Mesenchymal stem cell (in vitro differentiated cells and primary cell): ENCODE results near the gene OCIAD1.
A peak's percentile ranks its signal among the peaks of the same experiment; 100 is the strongest.
"Not testable (repeated sequence)": the region's sequence is repeated elsewhere in the genome, so short reads cannot be mapped to it uniquely, and the experiment has no call there.

Experiments used
- DNase-seq: peaks from one replicate; pipeline ENCODE4 v3.0.0-alpha.2; 2013
- H2AFZ ChIP-seq: one replicate; pipeline ENCODE4 v1.6.1; 2013; ENCODE audit warnings: low read depth, mild to moderate bottlenecking, control low read depth, inconsistent platforms, low read length, moderate library complexity
- H2AK5ac ChIP-seq: 2 replicates; pipeline ENCODE4 v1.6.1; 2013; ENCODE audit warnings: low read length, moderate library complexity, mild to moderate bottlenecking, inconsistent platforms; ENCODE audit not compliant: severe bottlenecking
- H2BK120ac ChIP-seq: one replicate; pipeline ENCODE4 v1.6.1; 2013; ENCODE audit warnings: low read depth, mild to moderate bottlenecking, inconsistent platforms, low read length, moderate library complexity
- H2BK12ac ChIP-seq, 2 experiments: one replicate each; pipeline ENCODE4 v1.6.1; 2013; ENCODE audit warnings: inconsistent platforms in 2 of 2, low read length in 2 of 2, mild to moderate bottlenecking in 2 of 2, moderate library complexity in 2 of 2, control low read depth in 1 of 2
- H2BK15ac ChIP-seq: one replicate; pipeline ENCODE4 v1.6.1; 2013; ENCODE audit warnings: mild to moderate bottlenecking, low read depth, inconsistent platforms; ENCODE audit not compliant: poor library complexity, severe bottlenecking
- H2BK5ac ChIP-seq: 2 replicates; pipeline ENCODE4 v1.6.1; 2013; ENCODE audit warnings: low read depth, mild to moderate bottlenecking, low read length, control low read depth, inconsistent platforms; ENCODE audit not compliant: poor library complexity, severe bottlenecking
- H3K14ac ChIP-seq, 2 experiments: one replicate each; pipeline ENCODE4 v1.6.1; 2013; ENCODE audit warnings: inconsistent platforms in 2 of 2, low read length in 2 of 2, control low read depth in 1 of 2, mild to moderate bottlenecking in 1 of 2, moderate library complexity in 1 of 2
- H3K18ac ChIP-seq, 2 experiments: one replicate each; pipeline ENCODE4 v1.6.1; 2013; ENCODE audit warnings: inconsistent platforms in 2 of 2, low read length in 2 of 2, control low read depth in 1 of 2, low read depth in 1 of 2, mild to moderate bottlenecking in 1 of 2
- H3K23ac ChIP-seq, 2 experiments: one replicate each; pipeline ENCODE4 v1.6.1; 2013; ENCODE audit warnings: inconsistent platforms in 2 of 2, low read length in 2 of 2, mild to moderate bottlenecking in 2 of 2, moderate library complexity in 2 of 2, control low read depth in 1 of 2
- H3K27ac ChIP-seq: 2 replicates; pipeline ENCODE4 v1.5.1; 2013; ENCODE audit warnings: mild to moderate bottlenecking, moderate library complexity, low read length, control low read depth, inconsistent platforms; ENCODE audit not compliant: poor library complexity, severe bottlenecking
- H3K27me3 ChIP-seq, 2 experiments: 2 replicates each; pipeline versions ENCODE4 v1.6.1 to v1.7.0; 2013; ENCODE audit warnings: low read length in 2 of 2, mild to moderate bottlenecking in 2 of 2, moderate library complexity in 2 of 2, control low read depth in 1 of 2, inconsistent platforms in 1 of 2; ENCODE audit not compliant: control insufficient read depth in 1 of 2, insufficient read depth in 1 of 2
- H3K36me3 ChIP-seq, 2 experiments: 2 replicates each; pipeline versions ENCODE4 v1.6.1 to v1.7.0; 2013; ENCODE audit warnings: low read length in 2 of 2, control low read depth in 1 of 2, inconsistent platforms in 1 of 2, low read depth in 1 of 2, mild to moderate bottlenecking in 1 of 2; ENCODE audit not compliant: insufficient read depth in 2 of 2, control insufficient read depth in 1 of 2
- H3K4ac ChIP-seq, 2 experiments: one replicate each; pipeline ENCODE4 v1.6.1; 2013; ENCODE audit warnings: inconsistent platforms in 2 of 2, low read length in 2 of 2, mild to moderate bottlenecking in 2 of 2, moderate library complexity in 2 of 2, control low read depth in 1 of 2, low read depth in 1 of 2
- H3K4me1 ChIP-seq: 2 replicates; pipeline ENCODE4 v1.6.1; 2013; ENCODE audit warnings: low read depth, low read length, control low read depth; ENCODE audit not compliant: control insufficient read depth, insufficient read depth
- H3K4me2 ChIP-seq: 2 replicates; pipeline ENCODE4 v1.6.1; 2013; ENCODE audit warnings: low read length, mild to moderate bottlenecking, inconsistent platforms; ENCODE audit not compliant: poor library complexity, severe bottlenecking
- H3K4me3 ChIP-seq, 2 experiments: 2 replicates each; pipeline versions ENCODE4 v1.5.1 to v1.7.0; 2013; ENCODE audit warnings: low read length in 2 of 2, mild to moderate bottlenecking in 2 of 2, control low read depth in 1 of 2, low read depth in 1 of 2; ENCODE audit not compliant: insufficient read depth in 1 of 2
- H3K79me1 ChIP-seq: replicated peaks from 2 replicates; pipeline ENCODE4 v1.6.1; 2013; ENCODE audit warnings: mild to moderate bottlenecking, control low read depth, low read length, inconsistent platforms; ENCODE audit not compliant: poor library complexity, severe bottlenecking
- H3K9ac ChIP-seq: 2 replicates; pipeline ENCODE4 v1.7.0; 2013; ENCODE audit warnings: mild to moderate bottlenecking, low read length, moderate library complexity
- H3K9me3 ChIP-seq: 2 replicates; pipeline ENCODE4 v1.7.0; 2013; ENCODE audit warnings: mild to moderate bottlenecking, low read length; ENCODE audit not compliant: control insufficient read depth
- H4K8ac ChIP-seq: one replicate; pipeline ENCODE4 v1.6.1; 2013; ENCODE audit warnings: inconsistent platforms, mild to moderate bottlenecking, low read length, moderate library complexity
- H4K91ac ChIP-seq: one replicate; pipeline ENCODE4 v1.6.1; 2013; ENCODE audit warnings: mild to moderate bottlenecking, low read length, inconsistent platforms
- WGBS: methylation state at CpG from one replicate; pipeline ENCODE4 v1.1.7; 2013; ENCODE audit warnings: mixed read lengths; 5-methylcytosine and 5-hydroxymethylcytosine counted together

The OCIAD1 gene

GRCh38 chr4:48799157-48799556 is 31.7 kb upstream of the OCIAD1 start:
- H2AK5ac ChIP-seq, result no peak overlapping the region
- H4K91ac ChIP-seq, result no peak overlapping the region
- no peak overlapping the region for H3K4ac ChIP-seq
- no peak overlapping the region for H3K18ac ChIP-seq
- H2BK15ac ChIP-seq, result no peak overlapping the region
- WGBS, result 63% methylated on average over 2 of the region's 2 CpGs
- H3K9me3 ChIP-seq, result no peaks in the 10 kb centered on the region
- H2AFZ ChIP-seq, result no peak overlapping the region
- H3K14ac ChIP-seq, result no peak overlapping the region
- H2BK5ac ChIP-seq, result no peak overlapping the region
- H2BK12ac ChIP-seq, result no peak overlapping the region
- no peak overlapping the region for H4K8ac ChIP-seq
- no peak overlapping the region for H3K9ac ChIP-seq
- DNase-seq, result no peak
- H3K4me1 ChIP-seq, result no peaks in the 10 kb centered on the region
- H3K23ac ChIP-seq, result no peak overlapping the region
- no peak overlapping the region for H3K4me2 ChIP-seq
- H3K4me3 ChIP-seq, result no peak overlapping the region
- H3K27me3 ChIP-seq, result no peaks in the 10 kb centered on the region
- no peaks in the 10 kb centered on the region for H3K79me1 ChIP-seq
- H3K36me3 ChIP-seq, result no peaks in the 10 kb centered on the region
- no peak overlapping the region for H3K27ac ChIP-seq
- no peak overlapping the region for H2BK120ac ChIP-seq

GRCh38 chr4:48800155-48800554 is 30.7 kb upstream of the OCIAD1 start:
- H3K4me1 ChIP-seq, H3K27me3 ChIP-seq, H3K4me2 ChIP-seq, H2AK5ac ChIP-seq, H2BK5ac ChIP-seq, H3K14ac ChIP-seq, H3K27ac ChIP-seq, H3K4me3 ChIP-seq, H3K79me1 ChIP-seq, H4K8ac ChIP-seq, H3K9me3 ChIP-seq, H2AFZ ChIP-seq, H3K36me3 ChIP-seq, H3K23ac ChIP-seq, H3K4ac ChIP-seq, H2BK120ac ChIP-seq, DNase-seq, H3K9ac ChIP-seq, H3K18ac ChIP-seq, H4K91ac ChIP-seq, H2BK15ac ChIP-seq, H2BK12ac ChIP-seq: not testable (repeated sequence)
- WGBS, result no CpG with 5 or more reads among the region's 2 CpGs

GRCh38 chr4:48801016-48801715 is 29.7 kb upstream of the OCIAD1 start:
- 97% methylated on average over 3 of the region's 3 CpGs for WGBS
- H4K8ac ChIP-seq, result no peak overlapping the region

GRCh38 chr4:48804584-48805301 is 26.1 kb upstream of the OCIAD1 start:
- H2BK120ac ChIP-seq, result no peak overlapping the region
- no peak overlapping the region for H3K18ac ChIP-seq
- H3K36me3 ChIP-seq, result no peaks in the 10 kb centered on the region
- no peaks in the 10 kb centered on the region for H3K79me1 ChIP-seq
- no peaks in the 10 kb centered on the region for H3K27me3 ChIP-seq
- H3K9ac ChIP-seq, result no peak overlapping the region
- no peak overlapping the region for H2BK15ac ChIP-seq
- H3K27ac ChIP-seq, result no peak overlapping the region
- H4K8ac ChIP-seq, result peak overlapping the region; percentile 19
- 96% methylated on average over 8 of the region's 8 CpGs for WGBS
- H3K4ac ChIP-seq, result no peak overlapping the region
- H3K4me1 ChIP-seq, result no peaks in the 10 kb centered on the region
- no peak overlapping the region for H2AK5ac ChIP-seq
- H3K4me2 ChIP-seq, result no peak overlapping the region
- no peak overlapping the region for H3K23ac ChIP-seq
- H3K9me3 ChIP-seq, result no peaks in the 10 kb centered on the region
- H3K4me3 ChIP-seq, result no peak overlapping the region
- no peak overlapping the region for H2AFZ ChIP-seq
- no peak for DNase-seq
- no peak overlapping the region for H4K91ac ChIP-seq
- H2BK12ac ChIP-seq, result no peak overlapping the region
- H3K14ac ChIP-seq, result no peak overlapping the region
- H2BK5ac ChIP-seq, result no peak overlapping the region

More at GRCh38 chr4:48801016-48801715, 29.7 kb upstream of the OCIAD1 start:
- Histone ChIP-seq H3K14ac (no peak overlapping the region), H3K18ac (no peak overlapping the region), H3K27me3 (no peaks in the 10 kb centered on the region), H2BK15ac (no peak overlapping the region), H2BK5ac (no peak overlapping the region), H3K4ac (no peak overlapping the region), H3K9me3 (no peaks in the 10 kb centered on the region), H3K79me1 (no peaks in the 10 kb centered on the region), H3K4me2 (no peak overlapping the region), H3K4me3 (no peak overlapping the region), H3K36me3 (no peaks in the 10 kb centered on the region), H2BK12ac (no peak overlapping the region), H3K27ac (no peak overlapping the region), H2BK120ac (no peak overlapping the region), H3K23ac (no peak overlapping the region), H2AK5ac (no peak overlapping the region), H2AFZ (no peak overlapping the region), H3K4me1 (no peaks in the 10 kb centered on the region), H4K91ac (no peak overlapping the region), H3K9ac (no peak overlapping the region)
- DNase-seq, result no peak
